Measurements from ENCODE around the gene TNNI3K. TPM values are rescaled to one million over a fixed set of nuclear protein-coding genes. Genes with fewer than 3 reads are reported as not detected.

Gene TNNI3K
- polyA plus RNA-seq, 1 of the 3 experiments (the other 2 are of a cell fraction) = 0.31 TPM

- POLR2A ChIA-PET = no interaction called here
- CTCF ChIA-PET = interaction anchor here (0.8 kb wide), 1 partner anchor 11 kb away, joined by 3 read pairs; no protein-coding TSS in a partner anchor
- WGBS (ENCODE audit: low lambda C conversion rate) = 43% methylated on average over 2 of the region's 2 CpGs
Observed at GRCh38 chr1:74526708-74527107, 291.5 kb downstream of the TNNI3K start.

GRCh38 chr1:74528123-74528522, 292.9 kb downstream of the TNNI3K start:
- TF ChIP-seq SMC3 (IDR thresholded peaks at IDR 0.05; ENCODE audit: low read depth, low read length) (no peak), TCF12 (IDR thresholded peaks at IDR 0.05) (no peak), NFIC (IDR thresholded peaks at IDR 0.05; ENCODE audit: borderline replicate concordance) (no peak), FOXM1 (IDR thresholded peaks at IDR 0.05; ENCODE audit: low read depth) (no peak), FOXJ3 (CRISPR knock-in tag; IDR thresholded peaks at IDR 0.05) (no peak), ZBTB33 (IDR thresholded peaks at IDR 0.05; ENCODE audit: borderline replicate concordance, low read depth) (no peak), RCOR1 (IDR thresholded peaks at IDR 0.05; ENCODE audit: low read length) (no peak), USF2 (IDR thresholded peaks at IDR 0.05; ENCODE audit: borderline replicate concordance, low read depth, low read length) (no peak), MEF2A (IDR thresholded peaks at IDR 0.05; ENCODE audit: borderline replicate concordance, low read depth) (no peak), REST (IDR thresholded peaks at IDR 0.05; ENCODE audit: low read depth, low read length) (no peak), RFX5 (IDR thresholded peaks at IDR 0.05; ENCODE audit: low read length) (no peak), CHD2 (IDR thresholded peaks at IDR 0.05; ENCODE audit: low read length, partially characterized antibody) (no peak), MAX (IDR thresholded peaks at IDR 0.05; ENCODE audit: low read depth) (no peak)
- Histone ChIP-seq H3F3A (replicated peaks; ENCODE audit: insufficient read depth) (no peaks in the 10 kb centered on the region), H3K27me3 (ENCODE audit: insufficient read depth) (no peaks in the 10 kb centered on the region), H3K9me2 (no peaks in the 10 kb centered on the region), H3K9me3 (no peaks in the 10 kb centered on the region), H3K4me1 (ENCODE audit: control insufficient read depth in 1 of 2, insufficient read depth in 2 of 2, low read depth in 1 of 2, low read length in 1 of 2) (peaks cover 0 to 5% of the 10 kb centered on the region in 2 experiments; a peak in 2 of 4 replicates), H3K9ac (no peak overlapping the region), H3K4me3 (ENCODE audit: low read depth in 2 of 2, low read length in 1 of 2) (no peak overlapping the region), H3K4me2 (no peak overlapping the region), H3K36me3 (replicated peaks in 1 of 2; ENCODE audit: control insufficient read depth in 1 of 2, insufficient read depth in 2 of 2, low read length in 1 of 2) (no peaks in the 10 kb centered on the region), H3K27ac (ENCODE audit: low read depth in 2 of 2, low read length in 1 of 2) (no peak overlapping the region), H2AFZ (ENCODE audit: low read depth) (no peak overlapping the region), H3K79me2 (ENCODE audit: insufficient read depth) (no peaks in the 10 kb centered on the region), H4K20me1 (ENCODE audit: insufficient read depth) (no peaks in the 10 kb centered on the region)
- ChIA-PET CTCF (no interaction called here), POLR2A (no interaction called here)
- WGBS (ENCODE audit: low lambda C conversion rate) = 56% methylated on average over 4 of the region's 4 CpGs
- no peak for DNase-seq

More at GRCh38 chr1:74526708-74527107, 291.5 kb downstream of the TNNI3K start:
- Histone ChIP-seq H3K4me1 (ENCODE audit: control insufficient read depth in 1 of 2, insufficient read depth in 2 of 2, low read depth in 1 of 2, low read length in 1 of 2) (peaks cover 0 to 5% of the 10 kb centered on the region in 2 experiments; a peak in 2 of 4 replicates), H3K9ac (no peak overlapping the region), H3K27me3 (ENCODE audit: insufficient read depth) (no peaks in the 10 kb centered on the region), H2AFZ (ENCODE audit: low read depth) (no peak overlapping the region), H3K4me3 (ENCODE audit: low read depth in 2 of 2, low read length in 1 of 2) (no peak overlapping the region), H3K27ac (ENCODE audit: low read depth in 2 of 2, low read length in 1 of 2) (no peak overlapping the region), H4K20me1 (ENCODE audit: insufficient read depth) (no peaks in the 10 kb centered on the region), H3K9me2 (no peaks in the 10 kb centered on the region), H3K9me3 (no peaks in the 10 kb centered on the region), H3K4me2 (no peak overlapping the region), H3F3A (replicated peaks; ENCODE audit: insufficient read depth) (no peaks in the 10 kb centered on the region), H3K79me2 (ENCODE audit: insufficient read depth) (no peaks in the 10 kb centered on the region), H3K36me3 (replicated peaks in 1 of 2; ENCODE audit: control insufficient read depth in 1 of 2, insufficient read depth in 2 of 2, low read length in 1 of 2) (no peaks in the 10 kb centered on the region)
- no peak for DNase-seq
- TF ChIP-seq GABPA (IDR thresholded peaks at IDR 0.05; ENCODE audit: low read depth) (no peak), EP300 (IDR thresholded peaks at IDR 0.05; ENCODE audit: borderline replicate concordance in 1 of 2, low read depth in 1 of 2, low read length in 1 of 2) (no peak), ELF1 (IDR thresholded peaks at IDR 0.05) (no peak)

All from SK-N-SH (cell line).